Measurements from ENCODE around the gene WDR33.
A peak's percentile ranks its signal among the peaks of the same experiment; 100 is the strongest.
"Not testable (repeated sequence)": the region's sequence is repeated elsewhere in the genome, so short reads cannot be mapped to it uniquely, and the experiment has no call there.

Gene WDR33

DNA sequence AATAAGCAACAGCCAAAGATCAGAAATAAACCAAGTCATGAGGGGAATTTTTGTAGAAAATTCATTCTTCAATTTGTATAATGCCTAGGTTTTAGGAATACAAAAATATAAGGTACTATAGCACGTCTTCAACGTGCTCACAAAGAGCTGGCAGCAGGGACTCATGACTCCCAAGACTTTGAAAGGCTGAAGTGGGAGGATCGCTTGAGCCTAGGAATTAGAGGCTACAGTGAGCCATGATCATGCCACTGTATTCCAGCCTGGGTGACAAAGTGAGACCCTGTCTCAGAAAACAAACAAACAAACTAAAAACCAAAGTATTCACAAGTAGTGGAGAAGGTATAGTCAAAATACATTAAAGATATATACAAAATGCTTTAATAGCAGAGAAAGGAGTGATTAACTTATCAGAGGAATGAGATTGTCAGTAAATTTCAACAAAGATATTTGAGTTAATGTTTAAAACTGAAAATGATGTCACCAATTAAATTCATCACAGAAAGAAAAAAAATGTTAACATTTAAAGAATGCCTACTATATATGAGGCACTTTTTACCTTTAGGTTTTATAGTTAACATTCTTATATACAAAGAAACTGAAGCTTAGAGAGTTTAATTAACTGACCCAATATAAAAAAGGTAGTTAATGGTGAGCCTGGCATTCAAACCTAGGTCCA lies 3.2 kb downstream of the WDR33 start:
- Histone ChIP-seq H3K9me3 (replicated peaks; ENCODE audit: low read length) (no peaks in the 10 kb centered on the region), H3K4me2 (ENCODE audit: low read length) (peak overlapping the region; percentile 31), H3K4me1 (ENCODE audit: control insufficient read depth, insufficient read depth, low read length) (peaks cover 4% of the 10 kb centered on the region), H3K4me3 (ENCODE audit: low read length) (no peak overlapping the region), H3K36me3 (ENCODE audit: insufficient read depth, low read length) (no peaks in the 10 kb centered on the region), H3K9ac (ENCODE audit: low read depth, low read length) (no peak overlapping the region), H3K27me3 (ENCODE audit: control insufficient read depth, insufficient read depth, low read length) (no peaks in the 10 kb centered on the region)

DNA sequence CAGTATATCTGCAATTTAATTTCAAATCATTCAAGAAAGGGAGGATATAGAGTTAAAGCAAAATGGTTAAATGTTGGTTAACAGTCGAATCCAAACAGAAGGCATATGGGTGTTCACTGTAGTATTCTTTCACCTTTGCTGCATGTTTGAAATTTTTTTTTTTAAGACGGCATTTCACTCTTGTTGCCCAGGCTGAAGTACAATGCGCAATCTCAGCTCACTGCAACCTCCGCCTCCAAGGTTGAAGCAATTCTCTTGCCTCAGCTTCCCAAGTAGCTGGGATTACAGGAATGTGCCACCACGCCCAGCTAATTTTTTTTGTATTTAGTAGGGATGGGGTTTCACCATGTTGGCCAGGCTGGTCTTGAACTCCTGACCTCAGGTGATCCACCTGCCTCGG lies 4.1 kb downstream of the WDR33 start:
- H3K4me2 ChIP-seq (ENCODE audit: low read length); H3K27me3 ChIP-seq (ENCODE audit: control insufficient read depth, insufficient read depth, low read length); H3K4me3 ChIP-seq (ENCODE audit: low read length); H3K4me1 ChIP-seq (ENCODE audit: control insufficient read depth, insufficient read depth, low read length); H3K9ac ChIP-seq (ENCODE audit: low read depth, low read length); H3K9me3 ChIP-seq (replicated peaks; ENCODE audit: low read length); H3K36me3 ChIP-seq (ENCODE audit: insufficient read depth, low read length): not testable (repeated sequence)

DNA sequence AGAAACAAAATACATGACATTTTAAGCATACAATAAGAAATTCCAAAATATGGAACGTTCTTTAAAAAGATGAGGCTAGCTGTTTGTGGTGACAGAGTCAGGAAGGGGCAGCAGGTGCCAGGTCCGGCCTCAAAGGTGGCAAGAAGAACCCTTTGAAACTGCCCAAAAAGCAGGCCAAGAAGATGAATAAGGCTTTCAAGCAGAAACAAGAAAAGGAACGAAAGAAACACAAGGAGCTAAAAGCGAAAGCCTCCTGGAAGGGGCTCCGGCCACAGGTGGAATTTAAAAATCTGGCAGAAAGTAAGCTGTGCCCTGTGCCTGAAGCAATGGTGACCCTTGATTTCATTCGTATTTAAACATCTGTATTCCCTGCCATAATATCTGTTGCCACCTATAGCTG lies 5.5 kb downstream of the WDR33 start:
- Histone ChIP-seq H3K9me3 (replicated peaks; ENCODE audit: low read length) (no peaks in the 10 kb centered on the region), H3K36me3 (ENCODE audit: insufficient read depth, low read length) (no peaks in the 10 kb centered on the region), H3K4me2 (ENCODE audit: low read length) (no peak overlapping the region), H3K4me1 (ENCODE audit: control insufficient read depth, insufficient read depth, low read length) (peaks cover 4% of the 10 kb centered on the region), H3K4me3 (ENCODE audit: low read length) (no peak overlapping the region), H3K27me3 (ENCODE audit: control insufficient read depth, insufficient read depth, low read length) (no peaks in the 10 kb centered on the region), H3K9ac (ENCODE audit: low read depth, low read length) (no peak overlapping the region)

DNA sequence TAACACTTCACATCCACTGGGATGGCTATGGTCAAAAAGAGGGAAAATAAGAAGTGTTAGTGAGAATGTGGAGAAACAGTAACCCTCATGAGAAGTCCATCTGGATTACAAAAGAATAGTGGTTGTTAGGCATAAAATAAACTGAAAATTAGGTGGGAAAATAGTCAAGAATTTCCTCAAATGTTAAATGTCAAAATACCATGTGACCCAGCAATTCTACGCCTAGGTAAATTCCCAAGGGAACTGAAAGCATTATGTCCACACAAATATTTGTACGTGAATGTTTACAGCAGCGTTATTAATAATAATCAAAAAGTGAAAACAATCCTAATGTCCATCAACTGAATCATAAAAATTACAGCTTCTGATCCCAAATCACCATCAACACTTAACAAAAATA lies 11.0 kb downstream of the WDR33 start:
- H3K4me2 ChIP-seq (ENCODE audit: low read length): no peak overlapping the region
- no peaks in the 10 kb centered on the region for H3K4me1 ChIP-seq (ENCODE audit: control insufficient read depth, insufficient read depth, low read length)

DNA sequence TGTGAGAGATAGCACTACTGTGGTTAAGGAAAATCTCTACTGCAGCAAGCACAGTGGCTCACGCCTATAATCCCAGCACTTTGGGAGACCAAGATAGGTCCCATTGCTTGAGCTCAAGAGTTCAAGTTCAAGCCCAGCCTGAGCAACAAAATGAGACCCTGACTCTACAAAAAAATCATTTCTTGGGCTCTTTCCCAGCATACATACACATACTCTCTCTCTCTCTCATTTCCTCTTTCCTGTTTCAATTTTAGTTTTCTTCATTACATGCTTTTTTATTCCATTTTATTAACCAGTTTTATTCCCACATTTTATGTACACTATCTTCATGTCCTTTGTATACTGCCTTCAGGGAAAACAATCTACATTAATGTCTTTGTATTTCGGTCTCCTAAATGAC lies 14.6 kb downstream of the WDR33 start:
- H3K4me2 ChIP-seq (ENCODE audit: low read length): no peak overlapping the region
- no peaks in the 10 kb centered on the region for H3K9me3 ChIP-seq (replicated peaks; ENCODE audit: low read length)
- no peak overlapping the region for H3K9ac ChIP-seq (ENCODE audit: low read depth, low read length)
- no peak overlapping the region for H3K4me3 ChIP-seq (ENCODE audit: low read length)
- no peaks in the 10 kb centered on the region for H3K4me1 ChIP-seq (ENCODE audit: control insufficient read depth, insufficient read depth, low read length)
- H3K27me3 ChIP-seq (ENCODE audit: control insufficient read depth, insufficient read depth, low read length): no peaks in the 10 kb centered on the region
- peaks cover 3% of the 10 kb centered on the region for H3K36me3 ChIP-seq (ENCODE audit: insufficient read depth, low read length)

More for the DNA sequence above, 11.0 kb downstream of the WDR33 start:
- H3K36me3 ChIP-seq (ENCODE audit: insufficient read depth, low read length): no peaks in the 10 kb centered on the region
- no peaks in the 10 kb centered on the region for H3K9me3 ChIP-seq (replicated peaks; ENCODE audit: low read length)
- H3K27me3 ChIP-seq (ENCODE audit: control insufficient read depth, insufficient read depth, low read length): no peaks in the 10 kb centered on the region
- H3K9ac ChIP-seq (ENCODE audit: low read depth, low read length): no peak overlapping the region
- H3K4me3 ChIP-seq (ENCODE audit: low read length): no peak overlapping the region

DNA sequence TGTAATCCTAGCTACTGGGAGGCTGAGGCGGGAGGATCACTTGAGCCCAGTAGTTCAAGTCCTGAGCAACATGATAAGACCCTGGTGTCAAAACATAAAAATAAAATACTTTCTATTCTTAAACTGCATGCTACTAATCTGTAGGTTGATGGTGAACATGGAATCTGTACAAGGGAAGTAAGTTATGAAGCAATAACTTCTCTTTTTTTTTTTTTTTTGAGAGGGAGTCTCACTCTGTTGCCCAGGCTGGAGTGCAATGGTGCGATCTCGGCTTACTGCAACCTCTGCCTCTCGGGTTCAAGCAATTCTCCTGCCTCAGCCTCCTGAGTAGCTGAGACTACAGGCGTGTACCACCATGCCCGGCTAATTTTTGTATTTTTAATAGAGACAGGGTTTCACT lies 16.1 kb downstream of the WDR33 start:
- H3K36me3 ChIP-seq (ENCODE audit: insufficient read depth, low read length); H3K9me3 ChIP-seq (replicated peaks; ENCODE audit: low read length); H3K27me3 ChIP-seq (ENCODE audit: control insufficient read depth, insufficient read depth, low read length); H3K4me3 ChIP-seq (ENCODE audit: low read length); H3K4me2 ChIP-seq (ENCODE audit: low read length); H3K4me1 ChIP-seq (ENCODE audit: control insufficient read depth, insufficient read depth, low read length); H3K9ac ChIP-seq (ENCODE audit: low read depth, low read length): not testable (repeated sequence)

DNA sequence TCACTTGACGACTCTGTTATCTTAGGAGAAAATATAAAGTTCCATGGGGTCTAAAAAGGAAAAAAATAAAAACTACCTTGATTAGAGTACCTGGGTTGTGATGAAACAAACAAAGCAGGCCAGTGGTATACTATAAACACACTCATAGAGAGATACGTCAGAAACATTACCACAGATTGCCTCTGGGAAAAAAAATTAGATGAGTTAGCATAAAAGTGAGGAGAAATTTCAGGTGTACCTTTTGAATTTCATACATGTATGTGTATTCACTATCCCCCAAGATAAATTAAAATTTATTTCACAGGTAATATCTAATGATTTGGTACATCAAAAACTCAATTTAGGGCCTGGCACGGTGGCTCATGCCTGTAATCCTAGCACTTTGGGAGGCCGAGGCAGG lies 18.2 kb downstream of the WDR33 start:
- Histone ChIP-seq H3K4me1 (ENCODE audit: control insufficient read depth, insufficient read depth, low read length) (no peaks in the 10 kb centered on the region), H3K27me3 (ENCODE audit: control insufficient read depth, insufficient read depth, low read length) (no peaks in the 10 kb centered on the region), H3K4me2 (ENCODE audit: low read length) (no peak overlapping the region), H3K36me3 (ENCODE audit: insufficient read depth, low read length) (peaks cover 3% of the 10 kb centered on the region), H3K9me3 (replicated peaks; ENCODE audit: low read length) (no peaks in the 10 kb centered on the region), H3K9ac (ENCODE audit: low read depth, low read length) (no peak overlapping the region), H3K4me3 (ENCODE audit: low read length) (no peak overlapping the region)

DNA sequence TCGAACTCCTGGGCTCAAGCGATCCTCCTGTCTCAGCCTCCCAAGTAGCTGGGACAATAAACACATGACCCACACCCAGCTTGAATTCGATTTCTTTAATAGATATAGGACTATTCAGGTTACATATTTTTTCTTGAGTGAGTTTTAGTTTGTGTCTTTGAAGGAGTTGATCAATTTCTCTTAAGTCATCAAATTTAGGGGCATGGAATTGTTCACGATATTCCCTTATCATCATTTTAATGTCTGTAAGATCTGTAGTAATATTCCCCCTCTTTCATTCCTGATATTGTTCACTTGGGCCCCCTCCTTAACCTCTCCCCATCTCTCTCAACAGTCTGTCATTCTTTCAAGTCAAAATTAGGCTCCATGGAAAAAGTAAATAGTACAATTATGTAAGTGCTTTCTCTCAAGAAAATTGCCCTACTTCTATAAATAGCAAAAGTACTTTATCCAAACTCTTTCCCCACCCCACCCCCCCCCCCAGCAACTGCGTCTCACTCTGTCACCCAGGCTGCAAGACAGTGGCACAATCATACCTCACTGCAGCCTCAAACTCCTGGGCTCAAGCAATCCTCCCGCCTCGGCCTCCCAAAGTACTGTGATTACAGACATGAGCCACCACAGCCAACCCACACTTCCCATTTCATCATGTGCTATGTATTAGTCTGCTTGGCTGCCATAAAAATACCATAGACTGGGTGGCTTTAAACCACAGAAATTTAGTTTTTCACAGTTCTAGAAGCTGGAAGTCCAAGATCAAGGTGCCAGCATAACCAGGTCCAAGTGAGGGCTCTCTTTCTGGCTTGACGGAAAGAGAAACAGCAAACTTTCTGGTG lies 20.1 kb downstream of the WDR33 start:
- H3K4me3 ChIP-seq (ENCODE audit: low read length): no peak overlapping the region
- no peaks in the 10 kb centered on the region for H3K9me3 ChIP-seq (replicated peaks; ENCODE audit: low read length)
- no peak overlapping the region for H3K4me2 ChIP-seq (ENCODE audit: low read length)
- no peaks in the 10 kb centered on the region for H3K27me3 ChIP-seq (ENCODE audit: control insufficient read depth, insufficient read depth, low read length)
- H3K9ac ChIP-seq (ENCODE audit: low read depth, low read length): no peak overlapping the region
- H3K4me1 ChIP-seq (ENCODE audit: control insufficient read depth, insufficient read depth, low read length): no peaks in the 10 kb centered on the region
- H3K36me3 ChIP-seq (ENCODE audit: insufficient read depth, low read length): peaks cover 3% of the 10 kb centered on the region

DNA sequence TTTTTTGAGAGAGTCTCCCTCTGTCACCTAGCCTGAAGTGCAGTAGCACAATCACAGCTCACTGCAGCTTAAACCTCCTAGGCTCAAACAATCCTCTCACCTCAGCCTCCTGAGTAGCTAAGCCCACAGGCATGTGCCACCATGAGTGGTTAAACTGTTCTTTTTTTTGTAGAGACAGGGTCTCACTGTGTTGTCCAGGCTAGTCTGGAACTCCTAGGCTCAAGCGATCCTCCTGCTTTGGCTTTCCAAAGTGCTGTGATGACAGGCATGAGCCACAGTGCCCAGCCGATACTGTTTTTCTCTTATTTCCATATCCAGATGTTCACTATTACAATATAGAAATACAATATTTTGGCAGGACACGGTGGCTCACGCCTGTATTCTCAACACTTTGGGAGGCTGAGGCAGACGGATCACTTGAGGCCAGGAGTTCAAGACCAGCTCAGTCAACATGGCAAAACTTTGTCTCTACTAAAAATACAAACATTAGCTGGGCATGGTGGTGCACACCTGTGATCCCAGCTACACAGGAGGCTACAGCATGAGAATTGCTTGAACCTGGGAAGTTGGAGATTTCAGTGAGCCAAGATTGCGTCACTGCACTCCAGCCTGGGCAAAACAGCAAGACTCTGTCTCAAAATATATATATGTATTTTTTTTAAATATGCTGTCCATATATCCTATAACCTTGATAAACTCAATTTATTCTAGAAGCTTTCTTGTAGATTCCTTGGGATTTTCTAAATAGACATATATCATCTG lies 24.7 kb downstream of the WDR33 start:
- Histone ChIP-seq H3K9me3 (replicated peaks; ENCODE audit: low read length) (no peaks in the 10 kb centered on the region), H3K9ac (ENCODE audit: low read depth, low read length) (no peak overlapping the region), H3K36me3 (ENCODE audit: insufficient read depth, low read length) (no peaks in the 10 kb centered on the region), H3K4me1 (ENCODE audit: control insufficient read depth, insufficient read depth, low read length) (no peaks in the 10 kb centered on the region), H3K4me2 (ENCODE audit: low read length) (no peak overlapping the region), H3K27me3 (ENCODE audit: control insufficient read depth, insufficient read depth, low read length) (no peaks in the 10 kb centered on the region), H3K4me3 (ENCODE audit: low read length) (no peak overlapping the region)

DNA sequence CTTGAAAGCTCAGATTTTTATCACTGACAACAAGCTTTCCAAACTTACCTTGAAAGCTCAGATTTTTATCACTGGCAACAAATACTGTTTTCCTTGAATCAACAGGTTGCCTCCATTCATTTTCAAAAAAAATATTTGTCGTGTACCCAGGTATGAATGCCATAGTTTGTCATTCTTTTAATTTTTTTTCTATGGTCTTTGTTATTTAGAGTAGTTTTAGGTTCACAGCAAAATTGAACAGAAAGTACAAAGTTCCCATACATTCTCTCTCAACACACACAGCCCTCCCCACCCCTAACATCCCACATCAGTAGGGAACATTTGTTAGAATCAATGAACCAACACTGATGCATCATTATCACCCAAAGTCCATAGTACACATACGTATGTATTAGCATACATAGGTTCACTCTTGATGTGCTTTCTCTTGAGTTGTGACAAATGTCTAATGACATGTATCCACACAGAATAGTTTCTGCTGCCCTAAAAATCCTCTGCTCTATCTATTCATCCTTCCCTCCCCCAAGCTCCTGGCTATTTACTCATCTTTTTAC lies 25.9 kb downstream of the WDR33 start:
- Histone ChIP-seq H3K4me1 (ENCODE audit: control insufficient read depth, insufficient read depth, low read length) (no peaks in the 10 kb centered on the region), H3K9me3 (replicated peaks; ENCODE audit: low read length) (no peaks in the 10 kb centered on the region), H3K9ac (ENCODE audit: low read depth, low read length) (no peak overlapping the region), H3K4me3 (ENCODE audit: low read length) (no peak overlapping the region), H3K36me3 (ENCODE audit: insufficient read depth, low read length) (no peaks in the 10 kb centered on the region), H3K27me3 (ENCODE audit: control insufficient read depth, insufficient read depth, low read length) (no peaks in the 10 kb centered on the region), H3K4me2 (ENCODE audit: low read length) (no peak overlapping the region)

DNA sequence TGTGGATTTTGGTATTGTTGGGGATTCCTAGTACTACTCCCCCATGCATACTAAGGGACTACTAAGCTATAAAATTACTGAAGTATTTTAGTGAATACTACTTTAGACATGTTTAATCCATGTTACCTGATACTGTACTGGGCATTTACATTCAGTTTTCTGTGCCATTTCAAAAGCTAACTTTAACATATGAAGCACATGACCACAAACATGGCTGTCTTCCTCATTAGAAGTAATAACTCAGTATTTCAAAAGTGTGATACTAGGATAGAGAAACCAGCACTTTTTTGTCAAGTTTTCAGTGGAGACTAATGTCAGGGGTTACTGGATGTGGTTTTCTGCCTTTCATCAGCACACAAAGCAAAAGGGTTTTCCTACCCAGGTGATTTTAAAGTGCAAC lies 27.9 kb downstream of the WDR33 start:
- H3K4me1 ChIP-seq (ENCODE audit: control insufficient read depth, insufficient read depth, low read length): no peaks in the 10 kb centered on the region
- H3K4me3 ChIP-seq (ENCODE audit: low read length): no peak overlapping the region
- H3K27me3 ChIP-seq (ENCODE audit: control insufficient read depth, insufficient read depth, low read length): no peaks in the 10 kb centered on the region

More for the DNA sequence above, 27.9 kb downstream of the WDR33 start:
- H3K4me2 ChIP-seq (ENCODE audit: low read length): no peak overlapping the region
- no peaks in the 10 kb centered on the region for H3K36me3 ChIP-seq (ENCODE audit: insufficient read depth, low read length)
- no peaks in the 10 kb centered on the region for H3K9me3 ChIP-seq (replicated peaks; ENCODE audit: low read length)
- no peak overlapping the region for H3K9ac ChIP-seq (ENCODE audit: low read depth, low read length)

Data from skeletal muscle satellite cell (primary cell).